B cell (primary cell): ENCODE measurements around the gene RNF11. TPM values are rescaled to one million over a fixed set of nuclear protein-coding genes. Genes with fewer than 3 reads are reported as not detected.

Experiments used
- ATAC-seq: fragments of 200-7000 bp; cut with Tn5 transposase; one replicate; pipeline ENCODE4 v1.10.0; 2021; ENCODE audit warnings: low read depth, mild to moderate bottlenecking, moderate number of reproducible peaks, moderate library complexity
- CTCF ChIA-PET: fragments of 350-600 bp; sonication (Branson Sonifier 250); formaldehyde crosslinking; loops from one replicate; lab custom pipeline; 2021; ENCODE audit warnings: antibody characterized with exemption, inconsistent platforms; lab: Charles Lee
- POLR2A ChIA-PET: fragments of 350-600 bp; sonication (Branson Sonifier 250); formaldehyde crosslinking; loops from one replicate; lab custom pipeline; 2021; ENCODE audit warnings: antibody characterized with exemption; lab: Charles Lee
- DNase-seq: peaks from one replicate; pipeline ENCODE4 v3.0.0; 2013
- H2AFZ ChIP-seq: 2 replicates; pipeline ENCODE4 v1.6.1; 2012; ENCODE audit warnings: mild to moderate bottlenecking, low read depth, low read length; ENCODE audit not compliant: insufficient read depth, poor library complexity, severe bottlenecking
- H3K27ac ChIP-seq, 2 donors: 1 replicate in 1 of 2; 2 replicates in 1 of 2; pipeline ENCODE4 v1.5.1; 2012 to 2013; ENCODE audit warnings: low read length in 2 of 2, mild to moderate bottlenecking in 2 of 2, moderate library complexity in 1 of 2
- H3K27me3 ChIP-seq, 4 experiments: fragments of 200-600 bp in 1 of 4; sonication (generic) in 1 of 4; replicated peaks in 1 of 4; 1 replicate in 2 of 4; 2 replicates in 2 of 4; pipeline versions ENCODE4 v1.6.1 to v1.7.0; 2013 to 2016; ENCODE audit warnings: low read length in 3 of 4, mild to moderate bottlenecking in 2 of 4, mixed read lengths in 1 of 4, moderate library complexity in 1 of 4; ENCODE audit not compliant: insufficient read depth in 4 of 4, control insufficient read depth in 3 of 4; ENCODE audit errors: control extremely low read depth in 1 of 4
- H3K36me3 ChIP-seq, 2 experiments: replicated peaks in 1 of 2; 1 replicate in 1 of 2; 2 replicates in 1 of 2; pipeline versions ENCODE4 v1.6.1 to v1.7.1; 2013; ENCODE audit warnings: low read length in 1 of 2; ENCODE audit not compliant: insufficient read depth in 2 of 2, control insufficient read depth in 1 of 2; ENCODE audit errors: control extremely low read depth in 1 of 2, extremely low read depth in 1 of 2
- H3K4me1 ChIP-seq, 2 donors: fragments of 200-600 bp in 1 of 2; sonication (generic) in 1 of 2; 1 replicate in 1 of 2; 2 replicates in 1 of 2; pipeline versions ENCODE4 v1.5.1 to v1.6.1; 2013 to 2017; ENCODE audit warnings: low read length in 2 of 2; ENCODE audit not compliant: control insufficient read depth in 2 of 2, insufficient read depth in 2 of 2
- H3K4me2 ChIP-seq: replicated peaks from 2 replicates; pipeline ENCODE3; 2012; ENCODE audit warnings: mild to moderate bottlenecking, low read depth, low read length; ENCODE audit not compliant: poor library complexity, severe bottlenecking
- H3K4me3 ChIP-seq, 5 experiments: fragments of 200-600 bp in 1 of 5; sonication (generic) in 1 of 5; 1 replicate in 3 of 5; 2 replicates in 2 of 5; pipeline versions ENCODE4 v1.5.1 to v1.7.0; 2011 to 2016; ENCODE audit warnings: low read length in 4 of 5, mild to moderate bottlenecking in 4 of 5, low read depth in 2 of 5, control low read depth in 1 of 5, moderate library complexity in 1 of 5; ENCODE audit not compliant: insufficient read depth in 1 of 5; ENCODE audit errors: control extremely low read depth in 1 of 5, extremely low read depth in 1 of 5
- H3K79me2 ChIP-seq: fragments of 200-600 bp; sonication (generic); one replicate; pipeline ENCODE4 v1.6.0; 2016; ENCODE audit warnings: low read length; ENCODE audit not compliant: control insufficient read depth, insufficient read depth
- H3K9ac ChIP-seq: fragments of 200-600 bp; sonication (generic); 2 replicates; pipeline ENCODE4 v1.6.1; 2017; ENCODE audit warnings: mild to moderate bottlenecking, low read length, moderate library complexity
- H3K9me3 ChIP-seq, 3 donors: one replicate each; pipeline versions ENCODE4 v1.6.1 to v1.7.1; 2013; ENCODE audit warnings: low read length in 2 of 3; ENCODE audit not compliant: control insufficient read depth in 2 of 3, insufficient read depth in 1 of 3; ENCODE audit errors: control extremely low read depth in 1 of 3
- H4K20me1 ChIP-seq: 2 replicates; pipeline ENCODE4 v1.6.0; 2012; ENCODE audit warnings: mild to moderate bottlenecking, low read length; ENCODE audit not compliant: insufficient read depth, control insufficient read depth, poor library complexity, severe bottlenecking
- H3K27ac Mint-ChIP-seq: one replicate; pipeline ENCODE4 v1.8.0; 2021; ENCODE audit warnings: mixed read lengths
- H3K27me3 Mint-ChIP-seq: one replicate; pipeline ENCODE4 v1.8.0; 2021; ENCODE audit warnings: mixed read lengths
- H3K4me1 Mint-ChIP-seq: one replicate; pipeline ENCODE4 v1.8.0; 2021; ENCODE audit warnings: mixed read lengths
- H3K4me3 Mint-ChIP-seq: one replicate; pipeline ENCODE4 v1.8.0; 2021; ENCODE audit warnings: mixed read lengths
- H3K9me3 Mint-ChIP-seq: one replicate; pipeline ENCODE4 v1.8.0; 2022; ENCODE audit warnings: mixed read lengths; ENCODE audit not compliant: insufficient read depth
- EZH2 ChIP-seq: IDR thresholded peaks from 2 replicates; pipeline ENCODE4 v1.6.1; 2012; ENCODE audit warnings: borderline replicate concordance, low read depth, mild to moderate bottlenecking, moderate library complexity, low read length; ENCODE audit not compliant: insufficient read depth, poor library complexity, severe bottlenecking
- WGBS: methylation state at CpG from one replicate; pipeline ENCODE4 v1.1.5; 2013; ENCODE audit warnings: missing lambda C conversion rate; ENCODE audit not compliant: insufficient coverage; 5-methylcytosine and 5-hydroxymethylcytosine counted together
- intact Hi-C: fragments of 100-400 bp; cut with micrococcal nuclease; formaldehyde crosslinking; loops from one replicate; pipeline ENCODE4 v1.10.0; 2022
- polyA plus RNA-seq: library from polyadenylated mRNA; depleted of rRNA; stranded (reverse); fragments of >200 nt; gene quantifications from 2 replicates; pipeline ENCODE4 v1.2.3, GENCODE V29; 2012
- total RNA-seq, 2 donors: library from RNA; stranded (reverse); fragments of 120-200 nt in 1 of 2; gene quantifications; 1 replicate in 1 of 2; 2 replicates in 1 of 2; pipeline versions ENCODE4 v1.2.3 to v1.2.4, GENCODE V29; 2013 to 2022
- TF ChIP-seq, protein P1 (sequence below): fragments of 200-600 bp; IDR thresholded peaks from one replicate; pipeline ENCODE4 v1.8.0; 2022; ENCODE audit warnings: antibody characterized with exemption, mild to moderate bottlenecking

RNF11 gene
- total and polyA plus RNA-seq, 2 donors (not counting 1 experiment from before 2014, with no cell fraction given): 10.0 to 20.6 TPM

DNA sequence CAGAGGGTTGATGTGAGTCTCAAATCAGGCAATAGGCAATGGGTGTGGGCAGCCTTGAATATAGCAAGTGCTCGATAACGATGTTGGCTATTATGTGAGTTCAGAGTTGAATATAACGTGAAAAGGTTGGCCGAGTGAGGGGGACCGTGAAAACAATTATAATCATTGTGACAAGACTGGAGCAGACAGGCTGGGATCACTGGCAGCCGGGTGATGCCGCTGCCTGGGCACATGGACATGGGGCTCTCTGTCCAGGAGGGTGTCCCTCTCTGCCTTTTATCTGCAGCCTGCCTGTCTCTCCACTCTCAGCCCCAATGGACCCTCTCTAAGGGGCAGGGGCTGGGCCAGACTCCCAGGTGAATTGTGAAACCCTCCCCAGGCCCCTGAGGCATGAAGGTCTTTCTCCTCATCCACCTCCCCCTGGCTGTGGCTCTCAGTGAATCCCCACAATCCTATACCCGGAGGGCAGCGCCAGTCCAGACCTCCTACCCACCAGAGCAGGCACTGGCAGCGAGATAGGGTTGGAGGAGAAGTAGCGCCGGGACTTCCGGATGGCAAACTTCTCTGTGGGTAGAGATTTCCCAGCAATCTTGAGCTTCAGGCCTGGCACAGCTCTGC lies 57.9 kb downstream of the RNF11 start:
- peaks cover 0 to 3% (median 0%) of the 10 kb centered on the region in 3 donors for H3K9me3 ChIP-seq
- H3K9ac ChIP-seq: no peak overlapping the region
- peaks cover 10% of the 10 kb centered on the region for H3K27me3 Mint-ChIP-seq
- H3K27ac ChIP-seq: no peak overlapping the region
- DNase-seq (no peak), ATAC-seq (no peak)
- H3K4me3 ChIP-seq: no peak overlapping the region
- WGBS: 98% methylated on average over 7 of the region's 13 CpGs
- H3K4me2 ChIP-seq: no peak overlapping the region
- ChIA-PET CTCF (interaction anchor here (1.5 to 3.8 kb wide), 3 partner anchors 10 to 103 kb away, joined by 3 to 61 read pairs (median 15); partner anchors contain the start of gene RNF11), POLR2A (no interaction called here)
- peaks cover 10% of the 10 kb centered on the region for H3K4me1 Mint-ChIP-seq
- no peaks in the 10 kb centered on the region for H4K20me1 ChIP-seq
- no peaks in the 10 kb centered on the region for H3K9me3 Mint-ChIP-seq
- H2AFZ ChIP-seq: no peak overlapping the region
- no peaks in the 10 kb centered on the region for H3K79me2 ChIP-seq
- H3K4me3 Mint-ChIP-seq: no peak overlapping the region
- no peaks in the 10 kb centered on the region for H3K36me3 ChIP-seq
- H3K27ac Mint-ChIP-seq: no peak overlapping the region
- TF ChIP-seq, protein P1, sequence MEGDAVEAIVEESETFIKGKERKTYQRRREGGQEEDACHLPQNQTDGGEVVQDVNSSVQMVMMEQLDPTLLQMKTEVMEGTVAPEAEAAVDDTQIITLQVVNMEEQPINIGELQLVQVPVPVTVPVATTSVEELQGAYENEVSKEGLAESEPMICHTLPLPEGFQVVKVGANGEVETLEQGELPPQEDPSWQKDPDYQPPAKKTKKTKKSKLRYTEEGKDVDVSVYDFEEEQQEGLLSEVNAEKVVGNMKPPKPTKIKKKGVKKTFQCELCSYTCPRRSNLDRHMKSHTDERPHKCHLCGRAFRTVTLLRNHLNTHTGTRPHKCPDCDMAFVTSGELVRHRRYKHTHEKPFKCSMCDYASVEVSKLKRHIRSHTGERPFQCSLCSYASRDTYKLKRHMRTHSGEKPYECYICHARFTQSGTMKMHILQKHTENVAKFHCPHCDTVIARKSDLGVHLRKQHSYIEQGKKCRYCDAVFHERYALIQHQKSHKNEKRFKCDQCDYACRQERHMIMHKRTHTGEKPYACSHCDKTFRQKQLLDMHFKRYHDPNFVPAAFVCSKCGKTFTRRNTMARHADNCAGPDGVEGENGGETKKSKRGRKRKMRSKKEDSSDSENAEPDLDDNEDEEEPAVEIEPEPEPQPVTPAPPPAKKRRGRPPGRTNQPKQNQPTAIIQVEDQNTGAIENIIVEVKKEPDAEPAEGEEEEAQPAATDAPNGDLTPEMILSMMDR: no peak
- no peak for TF ChIP-seq EZH2
- intact Hi-C loops: no loop called here
- H3K4me1 ChIP-seq: peaks cover 6 to 12% of the 10 kb centered on the region in 2 donors
- H3K27me3 ChIP-seq: peaks cover 0 to 9% (median 0%) of the 10 kb centered on the region in 4 experiments

DNA sequence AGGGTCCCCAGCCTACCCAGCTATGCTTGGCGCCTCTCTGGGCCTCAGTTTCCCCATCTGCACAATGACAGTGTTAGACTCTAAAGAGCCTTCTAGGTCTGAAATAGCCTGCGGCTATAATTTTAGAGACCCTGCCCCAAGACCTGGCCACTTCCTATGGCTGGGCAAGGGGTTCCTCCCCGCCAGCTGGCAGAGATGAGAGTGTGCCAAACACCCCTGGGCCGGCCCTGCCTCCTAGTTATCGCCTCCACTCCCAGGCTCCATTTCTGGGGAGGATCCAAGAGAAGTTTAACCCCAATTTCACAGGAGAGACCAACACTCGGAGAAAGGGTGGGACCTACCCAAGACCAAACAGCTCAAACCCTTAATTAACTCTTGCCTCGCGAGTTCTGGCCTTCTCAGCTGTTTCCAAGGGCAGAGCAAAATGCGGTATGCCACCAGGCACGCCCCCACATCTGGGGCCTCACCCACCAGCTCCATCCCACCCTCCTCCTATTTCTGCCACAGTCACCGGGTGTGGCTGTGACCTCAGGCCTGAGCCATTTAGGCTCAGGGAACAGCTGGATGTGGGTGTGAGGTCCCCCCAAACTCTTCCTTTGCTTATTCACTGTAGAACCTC lies 58.6 kb downstream of the RNF11 start:
- TF ChIP-seq, protein P1: no peak
- TF ChIP-seq EZH2: no peak
- WGBS: 55% methylated on average over 10 of the region's 11 CpGs
- ChIA-PET CTCF (interaction anchor here (0.5 to 3.8 kb wide), 4 partner anchors 9 to 104 kb away, joined by 3 to 61 read pairs (median 9); partner anchors contain the start of gene RNF11), POLR2A (no interaction called here)
- Histone ChIP-seq H3K9me3 (peaks cover 0 to 8% (median 0%) of the 10 kb centered on the region in 3 donors), H3K79me2 (no peaks in the 10 kb centered on the region), H3K4me2 (no peak overlapping the region), H3K27ac (no peak overlapping the region), H3K27me3 (peaks cover 0 to 9% (median 0%) of the 10 kb centered on the region in 4 experiments), H3K9ac (no peak overlapping the region), H2AFZ (no peak overlapping the region), H3K4me3 (no peak overlapping the region), H3K4me1 (peaks cover 6 to 12% of the 10 kb centered on the region in 2 donors), H4K20me1 (no peaks in the 10 kb centered on the region), H3K36me3 (no peaks in the 10 kb centered on the region)
- intact Hi-C loops: no loop called here
- Mint-ChIP-seq H3K27ac (no peak overlapping the region), H3K27me3 (peaks cover 10% of the 10 kb centered on the region), H3K4me3 (no peak overlapping the region), H3K4me1 (peaks cover 10% of the 10 kb centered on the region), H3K9me3 (no peaks in the 10 kb centered on the region)
- ATAC-seq (no peak), DNase-seq (no peak)
